ENCODE measurements around the gene DENND6B.
"Not testable (repeated sequence)": the region's sequence is repeated elsewhere in the genome, so short reads cannot be mapped to it uniquely, and the experiment has no call there.

The DENND6B gene

GRCh38 chr22:50273352-50273751, 53.5 kb downstream of the DENND6B start:
- DNase-seq (ENCODE audit: low spot score) = not testable (repeated sequence)

- no peak for DNase-seq (ENCODE audit: low spot score)
These were observed 54.6 kb downstream of the DENND6B start for GRCh38 chr22:50272044-50272802.

GRCh38 chr22:50271519-50271970, 55.3 kb downstream of the DENND6B start:
- peak; percentile 66 for DNase-seq (ENCODE audit: low spot score)

GRCh38 chr22:50270666-50271394, 56.0 kb downstream of the DENND6B start:
- peak; percentile 72 for DNase-seq (ENCODE audit: low spot score)

GRCh38 chr22:50269970-50270665, 56.7 kb downstream of the DENND6B start, which contains the start of gene MAPK11:
Gene MAPK11, minus strand, starts transcription at chr22:50270380. Its CDS starts 88 bp downstream, at chr22:50270292.
- peak; percentile 63 for DNase-seq (ENCODE audit: low spot score)

- no peak for DNase-seq (ENCODE audit: low spot score)
These were observed 57.2 kb downstream of the DENND6B start for GRCh38 chr22:50269573-50269969.

- no peak for DNase-seq (ENCODE audit: low spot score)
These were observed 58.1 kb downstream of the DENND6B start for GRCh38 chr22:50268655-50269113.

GRCh38 chr22:50267591-50268390, 59.0 kb downstream of the DENND6B start:
- DNase-seq (ENCODE audit: low spot score) = peak; percentile 58

- DNase-seq (ENCODE audit: low spot score) = no peak
These were observed 59.8 kb downstream of the DENND6B start for GRCh38 chr22:50266994-50267393.

- no peak for DNase-seq (ENCODE audit: low spot score)
These were observed 61.7 kb downstream of the DENND6B start for GRCh38 chr22:50264946-50265669.

- DNase-seq (ENCODE audit: low spot score) = no peak
These were observed 62.6 kb downstream of the DENND6B start for GRCh38 chr22:50264104-50264745.

- no peak for DNase-seq (ENCODE audit: low spot score)
These were observed 63.7 kb downstream of the DENND6B start for GRCh38 chr22:50262973-50263617.

- peak; percentile 63 for DNase-seq (ENCODE audit: low spot score)
These were observed 64.3 kb downstream of the DENND6B start for GRCh38 chr22:50262460-50262911.

- DNase-seq (ENCODE audit: low spot score) = peak; percentile 39
These were observed 65.0 kb downstream of the DENND6B start, which contains the start of gene MAPK12 for GRCh38 chr22:50261615-50262459. Gene MAPK12, minus strand, starts transcription at chr22:50261683. Its CDS starts 174 bp downstream, at chr22:50261509.

- DNase-seq (ENCODE audit: low spot score) = peak; percentile 62
These were observed 65.8 kb downstream of the DENND6B start for GRCh38 chr22:50260801-50261614.

GRCh38 chr22:50260434-50260800, 66.4 kb downstream of the DENND6B start:
- no peak for DNase-seq (ENCODE audit: low spot score)

- DNase-seq (ENCODE audit: low spot score) = no peak
These were observed 67.5 kb downstream of the DENND6B start for GRCh38 chr22:50259302-50259701.
